ENCODE measurements around the gene PEF1. TPM values are rescaled to one million over a fixed set of nuclear protein-coding genes. Genes with fewer than 3 reads are reported as not detected.
A peak's percentile ranks its signal among the peaks of the same experiment; 100 is the strongest.

Gene PEF1
- total and polyA plus RNA-seq, 2 experiments from 2014 or later, result 70.7 to 85.5 TPM

GRCh38 chr1:31593770-31594632, 50.7 kb downstream of the PEF1 start:
- TF ChIP-seq EZH2phosphoT487 (IDR thresholded peaks at IDR 0.05; ENCODE audit: low read depth, severe bottlenecking, unreplicated experiment) (no peak), CTCF (IDR thresholded peaks at IDR 0.05; ENCODE audit: poor library complexity) (peak; percentile 75), EZH2 (IDR thresholded peaks at IDR 0.05; ENCODE audit: borderline replicate concordance) (no peak)
- DNase-seq (ENCODE audit: low spot score), result peak; percentile 87
- Histone ChIP-seq H2AFZ (no peak overlapping the region), H3K9me2 (replicated peaks; ENCODE audit: insufficient read depth) (no peaks in the 10 kb centered on the region), H3K79me2 (no peaks in the 10 kb centered on the region), H3K9me3 (ENCODE audit: low read depth) (no peaks in the 10 kb centered on the region), H3K4me2 (no peak overlapping the region), H3K36me3 (replicated peaks; ENCODE audit: insufficient read depth, low read depth) (no peaks in the 10 kb centered on the region), H3K27ac (no peak overlapping the region), H3K27me3 (no peaks in the 10 kb centered on the region), H3K4me1 (ENCODE audit: insufficient read depth) (peaks cover 4% of the 10 kb centered on the region), H3K4me3 (no peak overlapping the region), H4K20me1 (ENCODE audit: insufficient read depth, poor library complexity, severe bottlenecking) (no peaks in the 10 kb centered on the region)
- WGBS (ENCODE audit: low lambda C conversion rate, missing lambda C conversion rate), result 59% methylated on average over 9 of the region's 10 CpGs

GRCh38 chr1:31593136-31593665, 51.5 kb downstream of the PEF1 start:
- no peaks in the 10 kb centered on the region for H3K79me2 ChIP-seq
- H3K27me3 ChIP-seq, result no peaks in the 10 kb centered on the region
- H3K9me2 ChIP-seq (replicated peaks; ENCODE audit: insufficient read depth), result no peaks in the 10 kb centered on the region
- 84% methylated on average over 5 of the region's 5 CpGs for WGBS (ENCODE audit: low lambda C conversion rate, missing lambda C conversion rate)
- H3K4me2 ChIP-seq, result no peak overlapping the region
- H3K9me3 ChIP-seq (ENCODE audit: low read depth), result no peaks in the 10 kb centered on the region
- TF ChIP-seq EZH2 (IDR thresholded peaks at IDR 0.05; ENCODE audit: borderline replicate concordance), result no peak
- no peak for TF ChIP-seq CTCF (IDR thresholded peaks at IDR 0.05; ENCODE audit: poor library complexity)
- no peak for TF ChIP-seq EZH2phosphoT487 (IDR thresholded peaks at IDR 0.05; ENCODE audit: low read depth, severe bottlenecking, unreplicated experiment)
- no peak overlapping the region for H3K4me3 ChIP-seq
- no peaks in the 10 kb centered on the region for H4K20me1 ChIP-seq (ENCODE audit: insufficient read depth, poor library complexity, severe bottlenecking)
- peaks cover 12% of the 10 kb centered on the region for H3K4me1 ChIP-seq (ENCODE audit: insufficient read depth)
- no peak for DNase-seq (ENCODE audit: low spot score)
- H3K36me3 ChIP-seq (replicated peaks; ENCODE audit: insufficient read depth, low read depth), result no peaks in the 10 kb centered on the region
- H2AFZ ChIP-seq, result no peak overlapping the region
- H3K27ac ChIP-seq, result no peak overlapping the region

- H4K20me1 ChIP-seq (ENCODE audit: insufficient read depth, poor library complexity, severe bottlenecking), result no peaks in the 10 kb centered on the region
- no peak overlapping the region for H3K4me3 ChIP-seq
- no peaks in the 10 kb centered on the region for H3K27me3 ChIP-seq
- no peaks in the 10 kb centered on the region for H3K9me2 ChIP-seq (replicated peaks; ENCODE audit: insufficient read depth)
- no peaks in the 10 kb centered on the region for H3K9me3 ChIP-seq (ENCODE audit: low read depth)
- H3K79me2 ChIP-seq, result no peaks in the 10 kb centered on the region
- no peak for TF ChIP-seq CTCF (IDR thresholded peaks at IDR 0.05; ENCODE audit: poor library complexity)
- TF ChIP-seq EZH2 (IDR thresholded peaks at IDR 0.05; ENCODE audit: borderline replicate concordance), result no peak
- TF ChIP-seq EZH2phosphoT487 (IDR thresholded peaks at IDR 0.05; ENCODE audit: low read depth, severe bottlenecking, unreplicated experiment), result no peak
- H2AFZ ChIP-seq, result no peak overlapping the region
- H3K4me2 ChIP-seq, result no peak overlapping the region
- peaks cover 18% of the 10 kb centered on the region for H3K4me1 ChIP-seq (ENCODE audit: insufficient read depth)
- no peak overlapping the region for H3K27ac ChIP-seq
- no peak for DNase-seq (ENCODE audit: low spot score)
- H3K36me3 ChIP-seq (replicated peaks; ENCODE audit: insufficient read depth, low read depth), result no peaks in the 10 kb centered on the region
Measured at GRCh38 chr1:31592132-31592531, 52.5 kb downstream of the PEF1 start.
